Measurements from ENCODE around the gene AOPEP.
"Not testable (repeated sequence)": the region's sequence is repeated elsewhere in the genome, so short reads cannot be mapped to it uniquely, and the experiment has no call there.

The AOPEP gene

GRCh38 chr9:95003689-95004410 lies 277.4 kb downstream of the AOPEP start:
- no peak for DNase-seq

GRCh38 chr9:95004411-95005277 lies 278.1 kb downstream of the AOPEP start:
- DNase-seq, result no peak

DNA sequence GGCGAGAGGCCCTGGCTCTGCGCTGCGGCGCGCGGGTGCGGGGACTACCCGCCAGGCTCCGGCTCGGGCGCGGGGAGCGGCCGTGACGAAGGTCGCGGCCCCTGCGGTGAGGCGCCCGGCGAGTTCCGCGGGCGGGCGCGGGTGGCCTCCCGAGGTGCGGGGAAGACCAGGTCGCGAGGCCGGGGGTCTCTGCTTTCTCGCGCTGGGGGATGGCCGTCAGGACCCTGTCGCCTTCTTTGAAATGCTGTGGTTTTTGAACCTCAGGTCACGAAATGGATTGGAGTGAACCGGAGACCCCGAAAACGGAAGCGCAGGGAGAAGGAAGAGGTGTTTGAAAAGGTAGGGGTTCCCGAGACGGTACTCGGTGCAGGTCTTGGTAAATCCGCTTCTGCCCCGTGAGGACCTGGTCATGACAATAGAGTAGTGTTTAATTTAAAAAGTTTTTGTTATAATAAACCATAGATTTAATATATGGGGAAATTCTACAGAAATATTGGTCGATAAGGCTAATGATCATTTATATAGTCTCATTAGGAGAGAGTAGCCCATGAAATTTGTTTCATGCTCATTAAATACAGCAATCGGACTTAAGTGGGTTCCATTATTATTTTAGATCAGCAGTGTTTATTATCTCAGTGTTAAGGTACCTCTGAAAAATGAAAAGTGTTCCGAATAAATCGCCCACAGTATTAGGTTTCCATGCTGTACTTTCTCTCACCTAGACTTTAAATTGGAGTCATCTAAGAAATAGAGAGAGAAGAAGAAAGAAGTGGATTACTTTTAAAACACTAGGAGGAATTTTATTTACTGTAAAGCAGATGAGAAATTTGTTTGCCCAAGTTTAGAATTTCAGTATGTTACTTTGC lies 279.0 kb downstream of the AOPEP start:
- DNase-seq, result no peak

DNA sequence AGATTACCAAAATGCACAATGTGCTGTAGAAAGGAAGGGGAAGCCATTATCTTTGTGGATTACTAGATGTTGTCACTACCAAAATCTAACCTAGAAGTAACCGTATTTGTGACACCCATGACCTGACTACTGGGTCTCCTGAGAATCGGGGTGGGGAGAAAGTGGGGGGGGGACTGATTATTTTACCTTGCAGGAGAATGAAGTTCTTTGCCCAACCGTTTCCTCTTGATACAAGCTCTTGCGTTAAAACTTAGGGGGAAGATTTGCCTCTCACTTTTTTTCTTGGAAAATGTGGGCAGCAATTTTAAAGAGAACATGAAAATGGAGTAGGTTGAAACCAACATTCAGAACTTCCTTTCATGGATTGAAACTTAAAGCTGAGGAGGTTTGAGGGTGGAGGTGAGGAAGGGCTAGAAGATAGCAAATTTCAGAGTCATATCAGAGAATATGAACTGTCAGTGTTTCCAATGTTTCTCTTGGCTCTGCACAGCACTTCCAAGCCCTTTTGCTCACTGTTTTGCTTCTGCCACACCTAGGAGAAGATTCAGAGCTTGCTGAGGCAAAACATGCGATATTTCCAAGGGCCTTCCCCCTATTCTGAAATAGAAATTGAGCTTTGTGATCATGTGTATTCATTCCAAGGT lies 280.8 kb downstream of the AOPEP start:
- no peak for DNase-seq

GRCh38 chr9:95008151-95008771 lies 281.8 kb downstream of the AOPEP start:
- DNase-seq, result no peak

DNA sequence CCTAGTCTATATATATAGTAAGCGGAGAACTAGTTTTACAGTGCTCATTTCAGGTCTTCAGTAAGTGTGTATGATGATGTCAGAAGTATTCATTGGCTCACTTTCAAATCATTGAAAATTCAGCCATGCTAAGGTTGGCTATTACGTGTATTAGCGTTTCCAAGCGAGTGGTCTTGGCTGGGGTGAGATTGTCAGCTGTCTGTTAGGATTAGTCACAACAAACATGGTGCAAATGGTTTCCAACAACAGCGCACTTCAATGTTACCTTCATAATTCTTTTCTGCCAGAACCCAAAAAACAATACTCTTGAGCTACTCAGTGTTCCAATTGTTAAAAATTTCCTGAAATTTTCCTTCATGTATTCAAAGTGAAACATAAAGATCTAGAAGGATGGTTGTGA lies 283.0 kb downstream of the AOPEP start:
- no peak for DNase-seq

GRCh38 chr9:95010431-95010838 lies 283.9 kb downstream of the AOPEP start:
- DNase-seq, result no peak

- DNase-seq, result no peak
These were observed 285.7 kb downstream of the AOPEP start for GRCh38 chr9:95012035-95012708.

GRCh38 chr9:95012902-95013301 lies 286.4 kb downstream of the AOPEP start:
- no peak for DNase-seq

GRCh38 chr9:95014917-95015316 lies 288.4 kb downstream of the AOPEP start:
- no peak for DNase-seq

DNA sequence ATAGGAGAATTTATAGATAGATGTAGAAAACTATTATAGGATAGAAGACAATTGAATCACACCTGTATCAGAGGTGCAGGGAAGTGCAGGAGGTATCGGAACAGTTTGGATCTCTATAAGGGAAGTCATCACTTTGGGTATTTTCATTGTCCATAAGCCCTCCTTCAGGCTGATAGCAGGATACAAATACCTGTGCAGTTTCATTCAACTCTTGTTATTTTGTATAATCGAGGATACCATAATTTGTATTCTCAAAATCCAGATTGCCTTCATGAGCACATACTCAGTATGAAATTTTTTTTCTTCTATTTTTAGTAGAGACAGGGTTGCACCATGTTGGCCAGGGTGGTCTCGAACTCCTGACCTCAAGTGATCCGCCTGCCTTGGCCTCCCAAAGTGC lies 289.1 kb downstream of the AOPEP start:
- DNase-seq, result no peak

- no peak for DNase-seq
These were observed 290.6 kb downstream of the AOPEP start for GRCh38 chr9:95017062-95017461.

DNA sequence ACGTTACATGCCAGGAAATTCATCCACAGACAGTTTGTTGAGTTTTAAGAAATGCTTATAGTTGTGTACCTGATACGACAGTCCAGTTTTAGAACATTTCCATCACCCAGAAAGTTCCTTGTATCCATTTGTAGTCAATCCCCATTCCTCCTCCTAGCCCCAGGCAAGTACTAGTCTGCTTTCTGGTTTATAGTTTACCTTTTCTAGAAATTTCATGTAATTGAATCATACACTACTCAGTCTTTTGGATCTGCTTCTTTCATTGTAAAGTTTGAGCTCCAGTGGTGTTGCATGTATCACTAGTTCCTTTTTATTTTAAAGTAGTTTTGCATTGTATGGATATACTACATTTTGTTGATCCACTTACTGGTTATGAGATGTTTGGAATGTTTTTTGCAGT lies 291.2 kb downstream of the AOPEP start:
- no peak for DNase-seq

GRCh38 chr9:95018099-95018936 lies 291.8 kb downstream of the AOPEP start:
- DNase-seq, result no peak

- DNase-seq, result not testable (repeated sequence)
These were observed 294.1 kb downstream of the AOPEP start for GRCh38 chr9:95020644-95021043.

DNA sequence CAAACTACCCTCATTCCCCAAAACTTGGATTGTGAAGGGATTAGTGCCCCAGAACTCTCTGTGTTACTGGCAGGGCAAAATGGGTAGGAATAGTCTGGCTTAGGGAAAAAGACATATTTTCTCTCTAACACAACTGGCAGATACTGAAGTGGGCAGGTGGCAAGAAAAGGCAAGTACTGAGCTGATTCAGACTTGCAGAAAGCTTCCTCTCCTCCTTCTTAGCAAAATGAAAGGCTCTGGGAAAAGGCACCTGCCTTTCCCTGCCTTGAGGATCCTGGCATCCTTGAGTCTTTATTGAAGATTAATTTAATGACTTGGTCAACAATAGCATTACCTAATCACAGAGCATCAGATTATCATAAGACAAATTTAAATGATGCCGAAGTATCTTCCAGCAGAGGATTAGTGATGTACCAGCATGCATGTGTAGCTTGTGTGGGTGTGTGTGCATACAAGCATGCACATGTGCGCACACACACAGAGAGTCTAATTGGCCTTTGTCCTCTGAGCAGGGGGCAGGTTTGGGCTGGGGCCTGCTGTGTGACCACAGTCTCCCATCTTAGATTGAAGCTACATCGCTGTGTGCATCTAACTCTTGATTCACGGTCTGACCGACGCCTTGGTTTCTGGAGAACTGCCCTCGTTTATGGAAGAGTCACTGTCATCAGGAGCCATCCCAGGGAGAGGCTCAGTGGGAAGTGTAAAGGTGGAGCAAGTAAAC lies 294.8 kb downstream of the AOPEP start:
- no peak for DNase-seq

GRCh38 chr9:95022657-95023056 lies 296.2 kb downstream of the AOPEP start:
- no peak for DNase-seq

GRCh38 chr9:95023217-95024003 lies 296.9 kb downstream of the AOPEP start:
- DNase-seq, result no peak

GRCh38 chr9:95024097-95024671 lies 297.7 kb downstream of the AOPEP start:
- no peak for DNase-seq
